MG63 (cell line): ENCODE results near the gene SCARB1. TPM values are rescaled to one million over a fixed set of nuclear protein-coding genes. Genes with fewer than 3 reads are reported as not detected.
A peak's percentile ranks its signal among the peaks of the same experiment; 100 is the strongest.
"Not testable (repeated sequence)": the region's sequence is repeated elsewhere in the genome, so short reads cannot be mapped to it uniquely, and the experiment has no call there.

Experiments
- DNase-seq: peaks from one replicate; pipeline ENCODE4 v3.0.0-alpha.2; 2020
- H3K27me3 ChIP-seq: fragments of 250-450 bp; sonication (Bioruptor Pico); 2 replicates; pipeline ENCODE4 v1.5.1; 2020; ENCODE audit warnings: mild to moderate bottlenecking, moderate library complexity
- H3K36me3 ChIP-seq: fragments of 250-450 bp; sonication (Bioruptor Pico); 2 replicates; pipeline ENCODE4 v1.5.1; 2020; ENCODE audit warnings: mild to moderate bottlenecking, moderate library complexity
- H3K4me3 ChIP-seq: fragments of 250-450 bp; sonication (Bioruptor Pico); 2 replicates; pipeline ENCODE4 v1.5.1; 2020; ENCODE audit warnings: mild to moderate bottlenecking, moderate library complexity
- H3K9me3 ChIP-seq: fragments of 250-450 bp; sonication (Bioruptor Pico); 2 replicates; pipeline ENCODE4 v1.5.1; 2020; ENCODE audit warnings: mild to moderate bottlenecking, moderate library complexity
- total RNA-seq: library from RNA; depleted of rRNA; stranded (reverse); fragments of >200 nt; shearing (Covaris generic); gene quantifications from 2 replicates; pipeline ENCODE4 v1.2.3, GENCODE V29; 2014; ENCODE audit warnings: low replicate concordance

The SCARB1 gene
- total RNA-seq, 1 experiment from 2014 or later, result 35.4 TPM

GRCh38 chr12:124893792-124894516 is 30.3 kb upstream of the SCARB1 start:
- Histone ChIP-seq H3K4me3 (no peak overlapping the region), H3K36me3 (no peaks in the 10 kb centered on the region), H3K27me3 (no peaks in the 10 kb centered on the region), H3K9me3 (no peaks in the 10 kb centered on the region)
- no peak for DNase-seq

DNA sequence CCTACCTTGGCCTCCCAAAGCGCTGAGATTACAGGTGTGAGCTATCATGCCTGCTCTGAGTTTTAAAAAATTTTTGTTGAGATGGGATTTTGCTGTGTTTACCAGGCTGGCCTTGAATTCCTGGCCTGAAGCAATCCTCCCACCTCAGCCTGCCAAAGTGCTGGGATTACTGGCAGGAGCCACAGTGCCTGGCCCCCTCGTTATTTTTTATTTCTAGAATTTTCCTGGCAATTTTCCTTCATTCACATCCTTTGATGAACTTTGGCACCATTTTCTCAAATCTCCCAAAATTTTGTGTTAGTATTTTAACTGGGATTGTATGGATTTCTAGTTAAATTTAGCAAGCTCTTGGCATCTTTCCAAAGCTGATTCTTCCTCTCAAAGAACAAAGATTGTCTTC is 24.6 kb upstream of the SCARB1 start:
- Histone ChIP-seq H3K4me3 (no peak overlapping the region), H3K27me3 (no peaks in the 10 kb centered on the region), H3K36me3 (no peaks in the 10 kb centered on the region), H3K9me3 (no peaks in the 10 kb centered on the region)
- DNase-seq, result peak; percentile 17

DNA sequence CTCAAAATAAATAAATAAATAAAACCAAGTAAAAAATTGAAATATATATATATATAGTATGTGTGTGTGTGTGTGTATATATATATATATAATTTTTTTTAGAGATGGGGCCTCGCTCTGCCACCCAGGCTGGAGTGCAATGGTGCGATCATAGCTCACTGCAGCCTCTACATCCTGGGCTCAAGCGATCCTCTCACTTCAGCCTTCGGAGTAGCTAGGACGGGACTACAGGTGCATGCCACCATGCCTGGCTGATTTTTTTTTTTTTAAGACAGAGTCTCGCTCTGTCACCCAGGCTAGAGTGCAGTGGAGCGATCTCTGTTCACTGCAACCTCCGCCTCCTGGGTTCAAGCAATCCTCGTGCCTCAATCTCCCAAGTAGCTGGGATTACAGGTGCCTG is 24.1 kb upstream of the SCARB1 start:
- H3K27me3 ChIP-seq, H3K9me3 ChIP-seq, DNase-seq, H3K36me3 ChIP-seq, H3K4me3 ChIP-seq: not testable (repeated sequence)

- Histone ChIP-seq H3K9me3 (no peaks in the 10 kb centered on the region), H3K4me3 (no peak overlapping the region), H3K27me3 (no peaks in the 10 kb centered on the region), H3K36me3 (no peaks in the 10 kb centered on the region)
- no peak for DNase-seq
Measured at GRCh38 chr12:124884587-124885438, 21.1 kb upstream of the SCARB1 start.

DNA sequence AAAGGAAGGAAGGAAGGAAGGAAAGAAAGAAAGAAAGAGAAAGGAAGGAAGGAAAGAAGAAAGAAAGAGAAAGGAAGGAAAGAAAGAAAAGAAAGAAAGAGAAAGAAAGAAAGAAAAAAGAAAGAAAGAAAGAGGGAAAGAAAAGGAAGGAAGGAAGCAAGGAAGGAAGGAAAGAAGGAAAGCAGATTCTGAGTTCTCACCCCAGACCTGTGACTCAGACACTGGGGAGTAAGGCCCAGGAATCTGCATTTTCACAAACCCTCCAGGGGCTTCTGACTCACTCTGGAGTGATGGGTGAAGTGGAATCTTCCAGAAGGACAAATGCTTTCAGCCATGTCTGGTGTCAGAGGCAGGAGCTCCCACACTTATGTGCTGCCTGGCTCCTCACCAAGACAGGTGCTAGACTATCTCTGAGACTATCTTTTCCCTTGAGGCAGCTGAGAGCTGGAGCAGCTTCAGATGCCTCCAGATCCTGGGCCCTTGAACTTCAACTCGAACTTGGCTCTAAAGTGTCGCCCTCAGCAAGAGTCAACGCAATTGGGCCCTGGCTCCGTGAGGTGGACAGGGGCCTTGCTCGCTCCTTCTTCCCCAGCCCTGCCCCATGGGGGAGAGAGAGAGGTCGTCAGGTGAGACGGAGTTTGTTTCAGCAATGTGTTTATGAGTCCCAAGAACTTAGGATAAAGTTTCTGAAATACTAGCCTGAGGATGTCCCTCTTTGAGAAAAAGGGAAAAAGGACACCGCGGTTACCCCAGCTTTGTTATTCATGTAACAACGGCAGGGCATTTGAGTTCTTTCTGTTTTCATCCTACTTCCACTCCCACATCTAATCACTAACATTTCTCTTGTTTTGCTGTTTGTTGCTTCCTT is 19.8 kb upstream of the SCARB1 start:
- DNase-seq, result no peak
- no peak overlapping the region for H3K4me3 ChIP-seq
- no peaks in the 10 kb centered on the region for H3K9me3 ChIP-seq
- no peaks in the 10 kb centered on the region for H3K27me3 ChIP-seq
- H3K36me3 ChIP-seq, result no peaks in the 10 kb centered on the region

GRCh38 chr12:124881123-124881522 is 17.5 kb upstream of the SCARB1 start:
- Histone ChIP-seq H3K27me3 (no peaks in the 10 kb centered on the region), H3K36me3 (no peaks in the 10 kb centered on the region), H3K9me3 (no peaks in the 10 kb centered on the region), H3K4me3 (no peak overlapping the region)
- no peak for DNase-seq

DNA sequence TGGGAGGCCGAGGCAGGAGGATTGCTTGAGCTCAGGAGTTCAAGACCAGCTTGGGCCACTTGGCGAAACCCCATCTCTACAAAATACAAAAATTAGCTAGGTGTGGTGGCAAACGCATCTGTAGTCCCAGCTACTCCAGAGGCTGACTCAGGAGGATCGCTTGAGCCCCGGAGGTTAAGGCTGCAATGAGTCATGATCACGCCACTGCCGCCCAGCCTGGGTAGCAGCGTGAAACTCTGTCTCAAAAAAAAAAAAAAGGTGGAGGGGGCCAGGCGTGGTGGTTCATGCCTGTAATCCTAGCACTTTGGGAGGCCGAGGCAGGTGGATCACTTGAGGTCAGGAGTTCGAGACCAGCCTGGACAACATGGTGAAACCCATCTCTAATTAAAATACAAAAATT is 16.7 kb upstream of the SCARB1 start:
- H3K36me3 ChIP-seq, H3K27me3 ChIP-seq, H3K4me3 ChIP-seq, H3K9me3 ChIP-seq: not testable (repeated sequence)
- peak; percentile 46 for DNase-seq

DNA sequence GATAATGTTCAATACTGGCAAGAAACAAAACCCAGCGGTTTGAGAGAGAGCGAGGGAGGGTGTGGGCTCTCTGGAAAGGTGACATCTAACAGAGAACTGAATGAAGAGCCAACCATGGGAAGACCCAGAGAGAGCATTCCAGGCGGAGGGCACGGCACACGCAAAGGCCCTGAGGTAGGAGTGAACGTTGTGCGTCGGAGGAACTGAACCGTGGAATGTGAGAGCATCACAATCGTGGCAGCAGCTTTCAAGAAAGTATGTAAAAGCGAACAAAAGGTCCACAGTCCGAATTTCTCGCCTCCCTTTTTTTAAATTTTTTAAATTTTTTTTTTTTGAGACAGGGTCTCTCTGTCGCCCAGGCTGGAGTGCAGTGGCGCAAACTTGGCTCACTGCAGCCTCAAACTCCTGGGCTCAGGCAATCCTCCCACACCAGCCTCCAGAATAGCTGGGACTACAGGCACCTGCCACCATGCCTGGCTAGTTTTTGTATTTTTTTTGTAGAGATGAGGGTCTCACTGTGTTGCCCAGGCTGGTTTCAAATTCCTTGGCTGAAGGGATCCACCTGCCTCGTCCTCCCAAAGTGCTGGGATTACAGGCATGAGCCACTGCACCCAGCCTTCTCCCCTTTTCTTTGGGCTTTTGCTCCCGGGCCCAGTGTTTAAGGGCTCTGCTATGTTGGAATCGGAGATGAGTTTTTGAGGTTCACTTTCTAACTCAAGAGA is 15.3 kb upstream of the SCARB1 start:
- Histone ChIP-seq H3K27me3 (no peaks in the 10 kb centered on the region), H3K9me3 (no peaks in the 10 kb centered on the region)
- DNase-seq, result no peak

GRCh38 chr12:124877423-124877822 is 13.8 kb upstream of the SCARB1 start:
- Histone ChIP-seq H3K9me3 (no peaks in the 10 kb centered on the region), H3K4me3 (no peak overlapping the region), H3K27me3 (no peaks in the 10 kb centered on the region), H3K36me3 (no peaks in the 10 kb centered on the region)
- no peak for DNase-seq

More for the DNA sequence above, 15.3 kb upstream of the SCARB1 start:
- no peak overlapping the region for H3K4me3 ChIP-seq
- H3K36me3 ChIP-seq, result no peaks in the 10 kb centered on the region

GRCh38 chr12:124876171-124876570 is 12.5 kb upstream of the SCARB1 start:
- Histone ChIP-seq H3K27me3 (no peaks in the 10 kb centered on the region), H3K4me3 (no peak overlapping the region), H3K9me3 (no peaks in the 10 kb centered on the region), H3K36me3 (no peaks in the 10 kb centered on the region)
- no peak for DNase-seq

DNA sequence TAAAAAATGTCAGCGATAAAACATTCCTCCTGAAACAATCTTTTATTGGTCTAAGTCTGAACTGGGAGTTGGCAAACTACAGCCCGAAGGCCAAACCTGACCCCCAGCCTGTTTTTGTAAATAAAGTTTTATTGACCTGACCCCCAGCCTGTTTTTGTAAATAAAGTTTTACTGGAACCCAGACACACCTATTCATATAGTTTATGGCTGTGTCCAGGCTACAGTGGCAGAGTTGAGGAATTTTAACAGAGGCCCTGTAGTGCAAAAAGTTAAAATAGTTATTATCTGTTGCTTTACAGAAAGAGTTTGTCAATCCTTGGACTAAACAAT is 12.1 kb upstream of the SCARB1 start:
- Histone ChIP-seq H3K4me3 (no peak overlapping the region), H3K9me3 (no peaks in the 10 kb centered on the region), H3K36me3 (no peaks in the 10 kb centered on the region), H3K27me3 (no peaks in the 10 kb centered on the region)
- no peak for DNase-seq

DNA sequence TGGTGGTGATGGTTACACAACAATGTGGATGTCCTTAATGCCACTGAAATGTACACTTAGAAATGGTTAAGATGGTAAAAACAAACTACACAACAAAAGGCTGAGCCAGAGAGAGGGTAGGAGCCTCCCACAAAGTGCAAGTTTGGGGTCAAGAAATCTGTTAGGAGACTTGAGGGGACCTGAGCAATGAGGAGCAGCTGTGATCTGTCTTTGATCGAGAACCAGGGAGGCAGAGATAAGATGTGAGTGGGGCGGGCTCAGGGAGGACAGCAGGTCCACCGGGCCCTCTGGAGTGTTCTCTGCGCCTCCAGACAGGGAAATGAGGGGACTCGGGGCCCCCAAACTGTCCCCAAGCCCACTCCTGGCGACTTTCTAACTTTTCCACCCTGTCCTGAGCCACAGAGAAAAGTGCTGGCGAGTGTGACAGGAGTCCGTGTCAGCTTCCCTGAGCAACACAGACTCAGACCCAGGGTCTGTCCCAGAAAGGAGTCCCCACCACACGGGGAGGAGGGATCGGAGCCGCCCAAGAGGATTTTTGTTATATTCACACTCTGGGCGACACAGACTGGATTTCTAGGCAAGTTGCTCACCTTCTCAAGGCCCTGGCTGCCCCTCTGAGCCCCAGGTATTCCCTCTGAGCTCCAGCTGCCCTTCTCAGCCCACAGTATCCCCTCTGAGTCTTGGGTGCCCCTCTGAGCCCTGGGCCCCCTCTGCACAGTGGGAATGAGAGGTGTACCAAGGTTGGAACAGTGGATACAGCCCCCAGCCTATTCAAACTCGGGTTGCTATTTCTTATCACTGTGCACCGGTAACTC is 11.5 kb upstream of the SCARB1 start:
- Histone ChIP-seq H3K9me3 (no peaks in the 10 kb centered on the region), H3K27me3 (no peaks in the 10 kb centered on the region), H3K36me3 (no peaks in the 10 kb centered on the region), H3K4me3 (no peak overlapping the region)
- no peak for DNase-seq

- Histone ChIP-seq H3K27me3 (no peaks in the 10 kb centered on the region), H3K9me3 (no peaks in the 10 kb centered on the region), H3K4me3 (no peak overlapping the region), H3K36me3 (no peaks in the 10 kb centered on the region)
- no peak for DNase-seq
Measured at GRCh38 chr12:124874188-124874587, 10.5 kb upstream of the SCARB1 start.

GRCh38 chr12:124872068-124872719 is 8.5 kb upstream of the SCARB1 start:
- no peaks in the 10 kb centered on the region for H3K9me3 ChIP-seq
- H3K27me3 ChIP-seq, result no peaks in the 10 kb centered on the region
- H3K36me3 ChIP-seq, result no peaks in the 10 kb centered on the region
- H3K4me3 ChIP-seq, result no peak overlapping the region
- no peak for DNase-seq

DNA sequence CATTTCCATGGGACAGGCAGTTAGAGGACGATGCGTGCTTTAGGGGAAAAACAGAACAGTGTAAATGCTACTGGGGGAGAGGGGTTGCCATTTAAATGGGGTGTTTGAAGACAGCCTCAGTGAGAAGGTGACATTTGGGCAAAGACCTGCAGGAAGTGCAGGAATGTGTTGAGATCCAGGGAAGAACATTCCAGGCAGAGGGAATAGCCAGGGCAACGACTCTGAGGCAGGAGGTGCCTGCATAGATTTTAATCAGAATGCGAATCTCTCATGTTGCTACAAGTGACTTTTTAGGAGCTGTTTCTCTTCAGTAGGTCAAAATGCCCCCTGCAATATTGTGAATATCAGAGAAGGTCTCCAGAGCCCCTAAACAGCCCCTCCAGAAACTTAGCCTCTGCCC is 7.6 kb upstream of the SCARB1 start:
- Histone ChIP-seq H3K4me3 (no peak overlapping the region), H3K9me3 (no peaks in the 10 kb centered on the region), H3K27me3 (no peaks in the 10 kb centered on the region), H3K36me3 (no peaks in the 10 kb centered on the region)
- DNase-seq, result no peak
